Neural crest cell (in vitro differentiated cells): ENCODE results near the gene HTR2A. TPM values are rescaled to one million over a fixed set of nuclear protein-coding genes. Genes with fewer than 3 reads are reported as not detected.

Source experiments
- DNase-seq: peaks from one replicate; pipeline ENCODE4 v3.0.0; 2021; ENCODE audit warnings: low read depth, mixed read lengths, low spot score
- H3K27ac Mint-ChIP-seq: one replicate; pipeline ENCODE4 v1.8.0; 2021; ENCODE audit warnings: mild to moderate bottlenecking, mixed read lengths; ENCODE audit not compliant: unreplicated experiment
- H3K27me3 Mint-ChIP-seq: 2 replicates; pipeline ENCODE4 v1.8.0; 2021; ENCODE audit warnings: low read depth, mild to moderate bottlenecking, mixed read lengths
- H3K36me3 Mint-ChIP-seq: 2 replicates; pipeline ENCODE4 v1.8.0; 2021; ENCODE audit warnings: low read depth, mild to moderate bottlenecking, mixed read lengths
- H3K4me1 Mint-ChIP-seq: 2 replicates; pipeline ENCODE4 v1.8.0; 2021; ENCODE audit warnings: mixed read lengths
- H3K4me3 Mint-ChIP-seq: one replicate; pipeline ENCODE4 v1.8.0; 2021; ENCODE audit warnings: mild to moderate bottlenecking, mixed read lengths
- H3K9me3 Mint-ChIP-seq: 2 replicates; pipeline ENCODE4 v1.8.0; 2021; ENCODE audit warnings: mixed read lengths
- total RNA-seq: library from RNA; stranded (reverse); gene quantifications from 2 replicates; pipeline ENCODE4 v1.2.1, GENCODE V29; 2021
- TF ChIP-seq, protein P1 (sequence below): fragments of 200-600 bp; sonication (generic); conservative IDR thresholded peaks from 2 replicates; pipeline ENCODE4 v1.5.0; 2021; ENCODE audit warnings: antibody characterized with exemption, mild to moderate bottlenecking

The HTR2A gene
- total RNA-seq, 1 donor from 2014 or later: 0.30 TPM

DNA sequence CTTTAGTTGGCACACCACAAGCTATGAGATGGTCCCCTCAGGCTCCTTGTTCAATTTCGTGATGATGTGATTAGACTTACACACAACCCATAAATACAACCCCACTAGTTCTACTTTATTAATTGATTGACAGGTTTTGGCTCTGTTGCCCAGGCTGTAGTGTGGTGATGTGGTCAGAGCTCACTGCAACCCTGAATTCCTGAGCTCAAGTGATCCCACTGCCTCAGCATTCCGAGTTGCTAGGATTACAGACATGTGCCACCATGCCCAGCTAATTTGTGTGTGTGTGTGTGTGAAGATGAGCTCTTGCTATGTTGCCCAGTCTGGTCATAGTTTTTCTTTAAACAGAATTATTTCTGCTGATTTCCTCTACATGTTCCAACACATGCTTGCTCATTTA, 17.5 kb upstream of the HTR2A start:
- Mint-ChIP-seq H3K4me3 (no peak overlapping the region), H3K27me3 (peaks cover 13% of the 10 kb centered on the region), H3K9me3 (peaks cover 12% of the 10 kb centered on the region), H3K27ac (no peak overlapping the region), H3K36me3 (peaks cover 4% of the 10 kb centered on the region), H3K4me1 (no peaks in the 10 kb centered on the region)
- DNase-seq: no peak
- TF ChIP-seq, protein P1, sequence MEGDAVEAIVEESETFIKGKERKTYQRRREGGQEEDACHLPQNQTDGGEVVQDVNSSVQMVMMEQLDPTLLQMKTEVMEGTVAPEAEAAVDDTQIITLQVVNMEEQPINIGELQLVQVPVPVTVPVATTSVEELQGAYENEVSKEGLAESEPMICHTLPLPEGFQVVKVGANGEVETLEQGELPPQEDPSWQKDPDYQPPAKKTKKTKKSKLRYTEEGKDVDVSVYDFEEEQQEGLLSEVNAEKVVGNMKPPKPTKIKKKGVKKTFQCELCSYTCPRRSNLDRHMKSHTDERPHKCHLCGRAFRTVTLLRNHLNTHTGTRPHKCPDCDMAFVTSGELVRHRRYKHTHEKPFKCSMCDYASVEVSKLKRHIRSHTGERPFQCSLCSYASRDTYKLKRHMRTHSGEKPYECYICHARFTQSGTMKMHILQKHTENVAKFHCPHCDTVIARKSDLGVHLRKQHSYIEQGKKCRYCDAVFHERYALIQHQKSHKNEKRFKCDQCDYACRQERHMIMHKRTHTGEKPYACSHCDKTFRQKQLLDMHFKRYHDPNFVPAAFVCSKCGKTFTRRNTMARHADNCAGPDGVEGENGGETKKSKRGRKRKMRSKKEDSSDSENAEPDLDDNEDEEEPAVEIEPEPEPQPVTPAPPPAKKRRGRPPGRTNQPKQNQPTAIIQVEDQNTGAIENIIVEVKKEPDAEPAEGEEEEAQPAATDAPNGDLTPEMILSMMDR: no peak

DNA sequence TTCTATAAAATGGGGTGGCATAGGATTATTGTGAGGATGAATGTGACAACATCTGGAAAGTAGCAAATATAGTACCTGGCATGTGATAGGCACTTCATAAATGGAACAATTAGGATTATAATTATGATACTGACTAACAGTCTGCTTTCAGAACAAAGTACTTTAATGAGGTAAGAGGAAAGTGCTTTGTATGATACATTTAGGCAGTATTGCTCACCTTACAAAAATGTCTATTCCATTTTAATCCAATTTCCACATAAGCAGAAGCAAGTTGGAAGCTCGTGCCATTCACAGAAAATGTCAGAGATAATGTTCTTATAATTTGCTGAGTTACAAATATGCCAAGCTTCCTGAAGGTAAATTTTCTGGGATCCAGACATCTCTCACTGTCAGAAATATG, 16.9 kb upstream of the HTR2A start:
- TF ChIP-seq, protein P1: no peak
- peaks cover 10% of the 10 kb centered on the region for H3K9me3 Mint-ChIP-seq
- H3K36me3 Mint-ChIP-seq: no peaks in the 10 kb centered on the region
- DNase-seq: no peak
- H3K27me3 Mint-ChIP-seq: peaks cover 13% of the 10 kb centered on the region
- H3K4me1 Mint-ChIP-seq: no peaks in the 10 kb centered on the region
- H3K4me3 Mint-ChIP-seq: no peak overlapping the region
- no peak overlapping the region for H3K27ac Mint-ChIP-seq

- H3K27ac Mint-ChIP-seq: no peak overlapping the region
- no peaks in the 10 kb centered on the region for H3K4me1 Mint-ChIP-seq
- H3K27me3 Mint-ChIP-seq: peaks cover 7% of the 10 kb centered on the region
- TF ChIP-seq, protein P1: no peak
- peaks cover 4% of the 10 kb centered on the region for H3K9me3 Mint-ChIP-seq
- H3K36me3 Mint-ChIP-seq: no peaks in the 10 kb centered on the region
- no peak for DNase-seq
- no peak overlapping the region for H3K4me3 Mint-ChIP-seq
Observed at GRCh38 chr13:46909042-46909441, 12.2 kb upstream of the HTR2A start.

DNA sequence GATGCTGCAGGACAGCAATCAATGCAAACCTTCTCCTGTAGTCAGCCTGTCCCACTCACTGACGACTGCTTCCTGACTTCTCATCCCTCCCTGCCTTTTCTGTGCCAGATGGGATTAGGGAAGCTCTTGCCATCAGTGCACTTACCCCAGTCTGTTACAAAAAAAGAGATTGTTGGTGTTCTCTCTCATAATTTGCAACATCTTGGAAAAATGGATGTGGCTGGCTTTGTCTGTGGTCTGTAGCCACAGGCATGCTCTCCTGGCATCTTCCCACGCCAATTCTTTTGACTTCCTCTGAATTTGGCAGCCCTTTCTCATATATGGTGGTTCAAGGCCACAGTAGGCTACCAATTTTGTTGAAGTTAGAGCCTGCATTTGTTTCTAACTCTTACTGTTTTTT, 11.6 kb upstream of the HTR2A start:
- no peaks in the 10 kb centered on the region for H3K36me3 Mint-ChIP-seq
- peaks cover 4% of the 10 kb centered on the region for H3K9me3 Mint-ChIP-seq
- TF ChIP-seq, protein P1: no peak
- H3K27me3 Mint-ChIP-seq: peaks cover 7% of the 10 kb centered on the region
- H3K4me1 Mint-ChIP-seq: no peaks in the 10 kb centered on the region
- H3K4me3 Mint-ChIP-seq: no peak overlapping the region
- no peak overlapping the region for H3K27ac Mint-ChIP-seq
- no peak for DNase-seq

GRCh38 chr13:46906405-46906804, 9.6 kb upstream of the HTR2A start:
- Mint-ChIP-seq H3K36me3 (no peaks in the 10 kb centered on the region), H3K9me3 (no peaks in the 10 kb centered on the region), H3K4me1 (no peaks in the 10 kb centered on the region), H3K27ac (no peak overlapping the region), H3K4me3 (no peak overlapping the region), H3K27me3 (peaks cover 7% of the 10 kb centered on the region)
- TF ChIP-seq, protein P1: no peak
- no peak for DNase-seq

GRCh38 chr13:46905249-46905648, 8.4 kb upstream of the HTR2A start:
- Mint-ChIP-seq H3K9me3 (no peaks in the 10 kb centered on the region), H3K27me3 (peaks cover 4% of the 10 kb centered on the region), H3K27ac (no peak overlapping the region), H3K4me1 (peaks cover 1% of the 10 kb centered on the region), H3K4me3 (no peak overlapping the region), H3K36me3 (no peaks in the 10 kb centered on the region)
- TF ChIP-seq, protein P1: peak; percentile 15
- DNase-seq: no peak
